Glomerular endothelial cell (primary cell): ENCODE results near the gene OR4Q3. TPM values are rescaled to one million over a fixed set of nuclear protein-coding genes. Genes with fewer than 3 reads are reported as not detected.
"Not testable (repeated sequence)": the region's sequence is repeated elsewhere in the genome, so short reads cannot be mapped to it uniquely, and the experiment has no call there.

Experiments used
- DNase-seq: peaks from one replicate; pipeline ENCODE4 v3.0.0-alpha.2; 2011; ENCODE audit warnings: low read depth, low spot score; ENCODE audit errors: extremely low read depth
- total RNA-seq: library from RNA; depleted of rRNA; stranded (reverse); fragments of >200 nt; gene quantifications from 2 replicates; pipeline ENCODE4 v1.2.3, GENCODE V29; 2015

The OR4Q3 gene
- total RNA-seq: not detected in 2 replicates

DNA sequence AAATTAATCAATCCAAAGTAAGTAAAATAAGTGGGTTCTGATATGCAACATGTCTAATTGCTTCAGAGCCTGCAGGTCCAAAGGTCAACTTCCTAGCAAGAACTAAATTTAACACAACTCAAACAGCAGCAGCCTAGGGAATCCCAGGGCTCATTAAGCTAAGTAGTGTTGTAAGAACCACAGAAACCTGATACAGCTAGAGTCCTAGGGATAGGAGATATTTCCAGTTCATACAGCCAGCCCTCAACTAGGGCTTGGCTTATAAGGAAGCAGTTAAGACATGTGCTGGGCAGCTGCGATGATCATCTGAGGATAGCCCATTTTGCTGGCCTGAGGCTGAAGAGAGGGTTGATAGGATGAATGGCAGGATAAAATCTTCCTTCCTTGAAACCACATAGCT lies at the start of gene OR4Q3:
TSS of gene OR4Q3 (plus strand) at position 316 of the 400 bp plus-strand sequence.
- DNase-seq: no peak

DNA sequence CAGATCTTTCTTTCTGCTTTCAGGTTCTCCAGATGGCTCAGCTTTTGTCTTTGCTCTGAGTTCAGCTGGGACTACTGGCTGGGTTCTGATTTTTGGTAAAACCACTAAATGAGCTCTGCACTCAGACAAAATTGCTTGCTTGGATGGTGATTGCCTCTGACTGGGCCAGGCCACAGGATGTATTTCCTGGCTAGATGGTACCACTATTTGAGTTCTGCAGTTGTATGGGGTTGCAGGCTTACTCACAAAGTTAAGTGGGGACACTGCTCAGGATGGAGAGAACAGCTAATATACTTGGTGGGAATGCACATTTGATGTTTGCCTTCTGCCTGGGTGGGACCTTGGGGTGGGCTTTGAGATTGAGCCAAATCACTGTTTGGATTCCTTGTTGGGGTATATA lies 14.0 kb upstream of the OR4Q3 start:
- DNase-seq: no peak

DNA sequence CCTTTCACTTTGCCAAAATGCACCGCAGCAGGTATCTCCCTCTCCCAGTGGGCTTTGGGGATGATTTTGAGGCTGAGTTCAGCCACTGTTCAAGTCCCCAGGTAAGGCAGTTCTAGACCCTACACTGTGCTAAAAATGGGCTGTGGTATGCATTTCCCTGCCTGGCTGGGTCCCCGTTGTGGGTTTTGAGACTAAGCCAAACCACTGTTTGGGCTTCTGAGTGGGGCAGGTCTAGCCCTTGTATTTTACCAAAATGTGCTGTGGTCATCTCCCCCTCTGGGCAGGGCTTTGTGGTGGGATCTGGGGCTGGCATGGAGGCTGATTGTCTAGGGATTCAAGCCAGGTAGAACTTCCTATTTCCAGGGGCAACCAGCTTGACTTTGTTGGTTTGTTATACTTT lies 13.6 kb upstream of the OR4Q3 start:
- no peak for DNase-seq

DNA sequence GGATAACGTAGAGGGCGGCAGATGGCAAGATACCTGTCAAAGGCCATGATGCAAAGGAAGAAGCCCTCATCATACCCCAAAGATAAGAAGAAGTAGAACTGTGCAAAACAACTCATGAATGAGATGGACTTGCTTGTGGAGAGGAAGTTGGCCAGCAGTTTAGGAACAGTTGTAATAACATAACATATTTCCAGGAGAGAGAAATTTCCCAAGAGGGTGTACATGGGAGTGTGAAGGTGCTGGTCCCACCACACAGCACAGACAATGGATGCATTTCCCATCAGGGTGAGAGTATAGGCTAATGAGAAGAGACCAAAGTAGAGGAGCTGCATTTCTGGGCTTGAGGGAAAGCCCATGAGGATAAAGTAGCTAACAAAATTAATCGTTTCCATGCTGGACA lies 9.5 kb upstream of the OR4Q3 start:
- DNase-seq: not testable (repeated sequence)

DNA sequence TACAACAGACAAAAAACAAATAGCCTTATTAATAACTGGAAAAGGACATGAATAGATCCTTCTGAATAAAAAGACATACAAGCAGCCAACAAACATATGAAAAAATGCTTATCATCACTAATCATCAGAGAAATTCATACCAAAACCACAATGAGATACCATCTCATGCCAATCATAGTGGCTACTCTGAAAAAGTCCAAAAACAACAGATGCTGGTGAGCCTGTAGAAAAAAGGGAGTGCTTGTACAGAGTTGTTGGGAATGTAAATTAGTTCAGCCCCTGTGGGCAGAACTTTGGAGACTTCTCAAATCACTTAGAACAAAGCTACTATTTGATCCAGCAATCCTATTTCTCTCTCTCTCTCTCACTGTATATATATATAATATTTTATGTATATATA lies 8.9 kb downstream of the OR4Q3 start:
- DNase-seq: not testable (repeated sequence)

DNA sequence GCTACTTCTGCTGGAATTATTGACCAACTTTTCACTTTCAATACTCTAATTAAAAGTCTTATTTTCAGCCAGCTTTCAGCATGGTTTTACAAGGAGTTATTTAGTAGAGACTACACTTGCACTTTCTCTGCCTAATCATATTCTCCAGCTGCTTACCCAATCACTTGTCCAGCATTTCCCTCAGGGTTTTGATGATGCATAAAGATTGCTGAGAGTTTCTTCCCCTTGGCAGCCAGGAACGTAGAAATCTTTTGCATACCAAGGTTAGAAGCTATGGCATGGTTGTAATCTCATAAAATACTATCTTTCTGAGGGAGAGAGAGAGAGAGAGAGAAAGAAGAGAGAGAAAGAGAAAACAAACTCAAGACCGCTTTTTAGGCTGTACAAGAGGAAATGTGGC lies 10.8 kb downstream of the OR4Q3 start:
- DNase-seq: no peak

DNA sequence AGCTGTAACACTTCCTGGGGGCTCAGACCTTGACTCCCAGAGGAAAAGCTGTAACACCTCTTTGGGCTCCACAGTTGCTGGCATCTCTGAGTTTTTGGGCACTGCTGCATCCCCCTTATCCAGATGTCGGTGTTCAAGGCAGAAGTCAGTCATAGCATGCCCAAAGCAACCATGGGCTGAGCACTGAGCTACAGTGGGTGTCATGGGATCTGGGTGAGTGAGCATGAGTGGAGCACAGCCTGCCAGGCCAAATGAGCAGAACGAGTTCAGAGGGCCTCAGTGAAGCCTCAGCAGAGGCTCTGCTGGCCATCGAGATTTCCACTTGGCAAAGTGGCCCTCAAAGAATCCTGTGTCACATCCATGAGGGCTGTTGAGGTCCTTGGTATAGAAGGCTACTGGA lies 28.1 kb downstream of the OR4Q3 start:
- DNase-seq: not testable (repeated sequence)

DNA sequence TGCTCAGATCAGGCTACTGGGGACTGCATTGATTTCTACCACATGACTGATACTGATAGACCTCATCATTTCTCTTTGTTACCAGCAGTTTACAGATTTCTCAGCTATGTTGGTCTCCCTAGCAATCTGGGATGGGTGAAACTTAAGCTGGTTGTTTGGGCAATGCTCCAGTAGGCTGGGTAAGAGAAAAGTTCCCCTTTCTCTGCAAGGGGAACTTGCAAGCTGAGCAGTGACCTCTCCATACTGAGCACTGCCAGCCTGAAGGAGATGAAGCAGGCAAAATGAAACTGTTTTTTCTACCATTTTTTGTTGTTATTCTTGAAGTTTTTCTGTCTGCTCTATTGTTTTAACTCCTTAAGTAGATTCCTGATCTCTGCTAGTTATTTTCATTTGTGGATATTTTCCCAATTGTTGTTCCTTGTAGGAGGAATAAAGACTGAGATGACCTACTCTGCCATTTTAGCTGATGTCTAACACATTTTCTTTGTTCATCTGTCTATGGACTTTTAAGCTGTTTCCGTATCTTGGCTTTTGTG lies 28.6 kb downstream of the OR4Q3 start:
- DNase-seq: no peak

DNA sequence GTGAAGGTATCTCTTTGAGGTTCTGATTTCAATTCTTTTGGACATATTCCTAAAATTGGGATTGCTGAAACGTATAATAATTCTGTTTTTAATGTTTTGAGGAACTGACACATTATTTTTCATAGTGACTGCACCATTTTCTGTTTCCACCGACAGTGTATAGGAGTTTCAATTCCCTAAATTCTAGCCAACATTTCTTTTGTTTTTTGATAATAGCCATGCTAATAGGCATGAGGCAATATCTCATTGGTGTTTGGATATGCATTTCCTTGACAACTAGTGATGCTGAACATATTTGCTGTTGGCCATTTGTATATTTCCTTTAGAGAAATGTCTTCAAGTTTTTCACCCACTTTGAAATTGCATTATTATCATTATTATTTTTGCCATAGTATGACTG lies 29.1 kb downstream of the OR4Q3 start:
- not testable (repeated sequence) for DNase-seq

DNA sequence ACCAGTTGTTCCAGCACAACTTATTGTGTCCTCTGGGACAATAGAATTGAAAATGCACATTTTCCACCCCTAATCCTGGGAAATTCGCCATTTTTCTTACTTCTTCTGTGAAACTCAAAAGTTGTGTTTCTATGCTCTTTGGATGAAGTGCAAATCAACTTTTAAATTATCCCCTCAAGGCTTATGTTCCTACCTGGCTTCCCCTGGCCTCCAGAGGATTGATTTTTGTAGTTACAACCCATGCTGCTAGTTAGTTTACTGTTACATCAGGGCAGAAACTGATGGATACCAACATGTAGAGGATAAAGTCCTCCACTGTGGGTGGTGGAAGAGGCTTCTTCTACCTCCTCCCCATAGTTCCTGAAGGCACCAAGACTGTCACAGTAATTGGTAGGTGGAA lies 29.8 kb downstream of the OR4Q3 start, which contains the start of gene OR4M1:
TSS of gene OR4M1 (plus strand) at position 301 of the 400 bp plus-strand sequence. CDS start 6,819 bp downstream, outside the sequence.
- not testable (repeated sequence) for DNase-seq

DNA sequence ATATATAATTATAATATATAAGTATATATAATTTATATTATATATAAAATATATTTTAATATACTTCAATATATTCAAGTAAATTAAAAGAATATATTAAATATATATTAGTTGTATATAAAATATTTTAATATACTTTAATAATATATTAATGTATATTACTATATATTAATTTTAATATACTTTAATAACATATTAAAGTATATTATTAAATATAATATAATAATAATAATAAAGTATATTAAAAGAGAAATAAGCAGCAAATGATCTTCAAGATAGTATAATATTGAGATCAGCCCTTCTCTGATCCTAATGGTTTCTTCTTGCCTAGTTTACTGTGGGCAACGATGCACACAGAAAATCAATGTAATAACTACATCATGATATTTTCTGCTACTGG lies 32.2 kb downstream of the OR4Q3 start:
- DNase-seq: no peak

DNA sequence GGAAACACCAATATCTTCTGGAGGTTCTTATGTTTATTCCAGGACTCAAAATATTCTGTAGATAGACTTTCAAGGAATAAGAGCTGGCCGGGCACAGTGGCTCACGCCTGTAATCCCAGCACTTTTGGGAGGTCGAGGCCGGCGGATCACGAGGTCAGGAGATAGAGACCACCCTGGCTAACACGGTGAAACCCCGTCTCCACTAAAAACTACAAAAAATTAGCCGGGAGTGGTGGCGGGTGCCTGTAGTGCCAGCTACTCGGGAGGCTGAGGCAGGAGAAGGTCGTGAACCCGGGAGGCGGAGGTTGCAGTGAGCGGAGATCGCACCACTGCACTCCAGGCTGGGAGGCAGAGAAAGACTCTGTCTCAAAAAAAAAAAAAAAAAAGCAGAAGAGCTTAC lies 42.5 kb downstream of the OR4Q3 start:
- not testable (repeated sequence) for DNase-seq

DNA sequence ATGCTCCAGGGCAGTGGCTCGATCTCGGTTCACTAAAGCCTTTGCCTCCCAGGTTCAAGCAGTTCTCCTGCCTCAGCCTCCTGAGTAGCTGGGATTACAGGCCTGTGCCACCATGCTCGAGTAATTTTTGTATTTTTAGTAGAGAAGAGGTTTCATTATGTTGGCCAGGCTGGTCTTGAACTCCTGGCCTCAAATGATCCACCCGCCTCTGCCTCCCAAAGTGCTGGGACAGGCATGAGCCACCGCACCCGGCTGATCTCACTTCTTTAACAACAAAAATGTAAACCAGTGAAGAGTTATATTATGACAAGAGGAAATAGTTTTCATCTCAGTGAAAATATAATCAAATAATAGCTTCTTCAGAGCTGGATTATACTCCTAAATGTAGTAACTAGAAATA lies 43.9 kb downstream of the OR4Q3 start:
- DNase-seq: not testable (repeated sequence)

DNA sequence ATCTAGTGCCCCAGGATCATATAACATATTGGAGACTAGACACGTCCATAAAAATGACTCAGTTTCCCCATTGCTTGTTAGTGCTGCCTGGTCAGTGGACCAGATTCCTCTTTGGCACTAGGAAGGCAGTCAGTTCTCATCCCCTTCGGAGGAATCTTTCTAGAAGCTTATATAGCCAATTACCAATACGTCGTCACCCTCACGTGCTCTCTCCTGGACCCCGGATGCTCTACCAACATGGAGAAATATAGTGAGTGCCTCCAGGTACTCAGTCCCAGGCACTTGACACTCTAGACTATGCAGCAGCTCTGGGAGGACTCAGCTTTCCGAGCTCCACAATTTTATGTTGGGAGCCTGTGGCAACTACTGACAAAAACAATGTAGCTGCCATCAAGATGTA lies 44.8 kb downstream of the OR4Q3 start:
- DNase-seq: not testable (repeated sequence)

DNA sequence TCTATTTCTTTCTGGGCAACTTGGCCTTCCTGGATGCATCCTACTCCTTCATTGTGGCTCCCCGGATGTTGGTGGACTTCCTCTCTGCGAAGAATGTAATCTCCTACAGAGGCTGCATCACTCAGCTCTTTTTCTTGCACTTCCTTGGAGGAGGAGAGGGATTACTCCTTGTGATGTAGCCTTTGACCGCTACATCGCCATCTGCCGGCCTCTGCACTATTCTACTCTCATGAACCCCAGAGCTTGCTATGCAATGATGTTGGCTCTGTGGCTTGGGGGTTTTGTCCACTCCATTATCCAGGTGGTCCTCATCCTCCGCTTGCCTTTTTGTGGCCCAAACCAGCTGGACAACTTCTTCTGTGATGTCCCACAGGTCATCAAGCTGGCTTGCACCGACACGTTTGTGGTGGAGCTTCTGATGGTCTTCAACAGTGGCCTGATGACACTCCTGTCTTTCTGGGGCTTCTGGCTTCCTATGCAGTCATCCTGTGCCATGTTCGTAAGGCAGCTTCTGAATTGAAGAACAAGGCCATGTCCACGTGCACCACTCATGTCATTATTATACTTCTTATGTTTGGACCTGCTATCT lies 53.2 kb downstream of the OR4Q3 start:
- DNase-seq: not testable (repeated sequence)

Other genes with a start within 250 kb of the OR4Q3 start
- not detected in 2 replicates for gene OR11H2, start 29.7 kb upstream of the OR4Q3 start, total RNA-seq
- gene OR4M1, start 29.9 kb downstream of the OR4Q3 start, total RNA-seq: not detected in 2 replicates
- not detected in 2 replicates for gene OR4N2, start 60.2 kb downstream of the OR4Q3 start, total RNA-seq
- gene OR4K2, start 131.6 kb downstream of the OR4Q3 start, total RNA-seq: not detected in 2 replicates
- not detected in 2 replicates for gene OR4K5, start 177.0 kb downstream of the OR4Q3 start, total RNA-seq
- not detected in 2 replicates for gene OR4K1, start 187.3 kb downstream of the OR4Q3 start, total RNA-seq
- not detected in 2 replicates for gene OR4K15, start 232.0 kb downstream of the OR4Q3 start, total RNA-seq